Esophagus (tissue), 2 donors: ENCODE data around the gene MCEE. TPM values are rescaled to one million over a fixed set of nuclear protein-coding genes. Genes with fewer than 3 reads are reported as not detected.
"Not testable (repeated sequence)": the region's sequence is repeated elsewhere in the genome, so short reads cannot be mapped to it uniquely, and the experiment has no call there.

ENCODE experiments used
- H3K27ac ChIP-seq, 2 donors: one replicate each; pipeline ENCODE4 v1.5.1; 2013; ENCODE audit warnings: low read depth in 2 of 2, mild to moderate bottlenecking in 2 of 2, inconsistent platforms in 1 of 2, low read length in 1 of 2, moderate library complexity in 1 of 2
- H3K27me3 ChIP-seq, 2 donors: one replicate each; pipeline ENCODE4 v1.6.1; 2013; ENCODE audit warnings: low read length in 2 of 2, control low read depth in 1 of 2, mild to moderate bottlenecking in 1 of 2; ENCODE audit not compliant: insufficient read depth in 2 of 2, control insufficient read depth in 1 of 2
- H3K36me3 ChIP-seq, 2 donors: one replicate each; pipeline ENCODE4 v1.6.1; 2013; ENCODE audit warnings: low read length in 1 of 2; ENCODE audit not compliant: control insufficient read depth in 2 of 2, insufficient read depth in 2 of 2
- H3K4me1 ChIP-seq, 2 donors: one replicate each; pipeline ENCODE4 v1.6.1; 2013; ENCODE audit warnings: low read length in 1 of 2; ENCODE audit not compliant: control insufficient read depth in 2 of 2, insufficient read depth in 2 of 2
- H3K4me3 ChIP-seq, 2 donors: one replicate each; pipeline ENCODE4 v1.5.1; 2013; ENCODE audit warnings: low read length in 2 of 2, mild to moderate bottlenecking in 2 of 2, low read depth in 1 of 2, moderate library complexity in 1 of 2
- H3K9me3 ChIP-seq, 2 donors: one replicate each; pipeline ENCODE4 v1.6.1; 2013; ENCODE audit warnings: mild to moderate bottlenecking in 2 of 2, low read depth in 1 of 2, low read length in 1 of 2, moderate library complexity in 1 of 2; ENCODE audit not compliant: control insufficient read depth in 2 of 2, insufficient read depth in 1 of 2
- WGBS, 2 donors: extraction: QIAGEN DNeasy Blood & Tissue Kit; methylation state at CpG; one replicate each; pipeline ENCODE4 v1.1.7; 2013; 5-methylcytosine and 5-hydroxymethylcytosine counted together
- polyA plus RNA-seq, 2 donors: library from polyadenylated mRNA; stranded (reverse); fragments of 200-250 nt; gene quantifications; one replicate each; pipeline ENCODE4 v1.2.3, GENCODE V29; 2013
- donor health status: healthy with polysubstance abuse.
- donor health status: Bipolar disorder and iron deficiency.

The MCEE gene
- 10 to 100 TPM; 37.0 to 41.2 TPM for polyA plus RNA-seq

DNA sequence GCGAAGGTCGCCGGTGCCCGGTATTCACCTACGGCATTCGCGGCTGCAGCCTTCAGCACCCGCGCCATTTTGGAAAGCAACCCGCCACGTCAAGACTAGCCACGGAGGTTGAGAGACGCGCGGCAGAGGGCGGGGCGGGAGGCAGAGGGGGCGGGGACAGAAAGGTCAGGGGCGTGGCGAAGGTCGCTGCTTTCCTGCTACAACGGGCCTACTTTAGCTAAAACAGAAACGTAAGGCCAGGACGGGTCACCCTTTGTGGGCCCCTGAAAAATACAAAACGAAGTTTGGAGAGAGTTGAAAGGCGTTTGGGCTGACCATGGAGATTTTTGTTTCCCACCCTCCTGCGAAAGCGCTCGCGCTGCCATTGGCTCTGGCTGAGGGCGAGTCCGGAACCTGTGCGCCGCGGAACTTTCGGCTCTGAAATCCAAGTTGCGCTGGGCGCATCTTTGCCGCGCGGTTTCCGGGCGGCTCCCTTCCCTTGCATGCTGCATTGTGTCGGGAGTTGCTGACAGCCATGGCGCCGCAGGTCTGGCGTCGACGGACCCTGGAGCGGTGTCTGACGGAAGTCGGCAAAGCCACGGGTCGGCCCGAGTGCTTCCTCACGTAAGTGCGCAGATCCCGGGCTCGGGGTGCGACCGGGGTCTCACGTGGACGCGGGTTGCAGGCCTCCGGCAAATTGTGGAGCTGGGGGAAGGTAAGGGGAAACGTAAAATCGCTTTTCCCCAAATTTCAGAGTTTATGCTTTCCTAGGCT is at the start of gene MCEE, which contains the start of gene MPHOSPH10:
MCEE (minus strand) TSS at position 78 of the 753 bp plus-strand sequence; CDS start at position 68, 10 bp downstream.
MPHOSPH10 (plus strand) TSS at position 483 of the 753 bp plus-strand sequence; CDS start at position 515, 32 bp downstream.
- Histone ChIP-seq H3K27ac (peak within 1 kb of the TSS; percentile 97 to 99), H3K36me3 (no peaks in the 10 kb centered on the region), H3K4me3 (peak within 1 kb of the TSS; percentile 78 to 97), H3K27me3 (no peaks in the 10 kb centered on the region), H3K9me3 (no peaks in the 10 kb centered on the region), H3K4me1 (peaks cover 0 to 3% of the 10 kb centered on the region in 2 donors)
- 0 to 1% methylated on average over 66 to 67 of the region's 67 CpGs for WGBS, 2 donors

DNA sequence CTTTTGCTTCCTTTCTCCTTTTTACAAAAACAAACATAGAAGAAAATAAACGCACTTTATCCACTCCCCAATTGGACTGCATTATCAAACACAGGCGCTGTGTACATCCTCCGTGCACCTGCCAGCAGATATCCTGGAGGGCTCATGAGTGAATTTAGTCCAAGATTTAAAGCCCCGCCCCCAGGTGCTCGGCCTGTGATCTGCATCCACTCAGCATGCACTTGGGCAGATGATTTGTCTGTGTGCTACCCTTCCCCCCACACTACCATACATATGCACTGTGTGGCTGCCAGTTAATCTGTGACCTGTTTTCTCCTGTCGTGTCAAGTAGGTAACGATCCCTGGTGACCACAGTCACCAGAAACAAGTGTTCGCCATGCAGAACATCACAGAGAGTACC is 48.8 kb upstream of the MCEE start:
- WGBS, 2 donors, result 71 to 73% methylated on average over 8 of the region's 8 CpGs
- H3K27ac ChIP-seq, H3K36me3 ChIP-seq, H3K27me3 ChIP-seq, H3K9me3 ChIP-seq, H3K4me3 ChIP-seq, H3K4me1 ChIP-seq: not testable (repeated sequence)

DNA sequence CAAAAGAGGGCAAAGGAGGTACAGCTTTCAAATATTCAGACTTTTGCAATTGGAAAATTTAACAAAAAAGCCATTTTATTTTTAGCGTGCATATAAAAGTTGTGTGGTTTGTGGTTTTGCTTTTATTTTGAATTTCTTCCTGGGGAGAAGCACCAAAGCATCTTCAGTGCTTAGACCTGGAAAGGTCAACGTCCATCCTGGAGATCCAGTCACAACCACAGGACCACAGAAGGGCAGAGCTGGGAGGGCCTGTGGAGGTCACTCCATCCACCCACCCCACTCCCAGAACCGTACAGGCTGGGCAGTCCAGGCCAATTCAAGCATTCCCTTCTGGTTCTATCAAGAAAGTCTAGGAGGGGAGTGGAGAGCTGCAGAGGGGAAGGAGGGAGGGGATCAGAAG is 44.2 kb upstream of the MCEE start:
- Histone ChIP-seq H3K4me3 (no peak overlapping the region), H3K27me3 (peaks cover 0 to 2% of the 10 kb centered on the region in 2 donors), H3K4me1 (no peaks in the 10 kb centered on the region), H3K9me3 (no peaks in the 10 kb centered on the region), H3K27ac (no peak overlapping the region), H3K36me3 (no peaks in the 10 kb centered on the region)
- WGBS, 2 donors, result 61 to 68% methylated on average over 3 of the region's 3 CpGs

DNA sequence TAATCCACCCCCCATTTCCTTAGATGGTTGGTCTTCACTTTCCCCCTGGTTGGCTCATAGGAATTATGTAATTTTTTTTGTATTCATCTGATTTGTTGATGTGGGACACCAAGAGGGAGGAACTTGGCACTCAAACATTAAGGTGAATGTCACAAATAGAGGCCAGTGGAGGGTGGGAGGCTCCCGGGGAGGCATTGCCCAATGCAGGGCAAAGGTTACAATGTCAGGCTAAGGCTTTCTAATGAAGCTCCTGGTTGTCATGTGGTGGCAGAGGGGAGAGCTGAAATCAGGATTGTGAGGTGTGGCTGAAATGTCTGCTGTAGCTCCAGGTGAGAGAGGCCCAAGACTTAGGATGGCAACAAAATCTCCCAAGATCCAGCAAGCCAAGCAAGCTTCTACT is 43.1 kb upstream of the MCEE start:
- no peak overlapping the region for H3K27ac ChIP-seq
- WGBS, 2 donors, result 56 to 62% methylated on average over 1 of the region's 1 CpG
- no peak overlapping the region for H3K4me3 ChIP-seq
- no peaks in the 10 kb centered on the region for H3K9me3 ChIP-seq
- H3K27me3 ChIP-seq, result peaks cover 0 to 2% of the 10 kb centered on the region in 2 donors
- H3K4me1 ChIP-seq, result no peaks in the 10 kb centered on the region
- H3K36me3 ChIP-seq, result no peaks in the 10 kb centered on the region

DNA sequence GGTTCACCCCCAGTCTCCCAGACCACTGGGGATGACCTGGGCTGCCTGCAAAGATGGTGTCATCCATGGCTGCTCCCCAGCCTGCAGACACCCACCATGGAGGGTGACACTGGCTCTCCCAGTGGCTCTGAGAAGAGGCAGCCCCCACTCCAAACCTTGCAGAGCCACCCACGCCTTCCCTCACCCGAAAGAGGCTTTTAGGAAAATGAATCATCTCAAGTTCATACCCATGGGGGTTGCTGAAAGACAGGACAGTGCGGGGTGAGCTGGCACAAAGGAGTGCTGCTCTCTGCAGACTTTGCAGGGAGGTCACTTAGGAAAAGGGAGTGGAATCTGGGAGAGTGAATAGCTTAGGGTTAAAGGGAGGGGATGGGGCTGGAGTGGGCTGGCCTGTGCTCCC is 36.8 kb upstream of the MCEE start:
- H3K36me3 ChIP-seq, result no peaks in the 10 kb centered on the region
- H3K27ac ChIP-seq, result no peak overlapping the region
- H3K4me1 ChIP-seq, result no peaks in the 10 kb centered on the region
- no peaks in the 10 kb centered on the region for H3K27me3 ChIP-seq
- 49 to 63% methylated on average over 3 of the region's 3 CpGs for WGBS, 2 donors
- no peaks in the 10 kb centered on the region for H3K9me3 ChIP-seq
- no peak overlapping the region for H3K4me3 ChIP-seq

DNA sequence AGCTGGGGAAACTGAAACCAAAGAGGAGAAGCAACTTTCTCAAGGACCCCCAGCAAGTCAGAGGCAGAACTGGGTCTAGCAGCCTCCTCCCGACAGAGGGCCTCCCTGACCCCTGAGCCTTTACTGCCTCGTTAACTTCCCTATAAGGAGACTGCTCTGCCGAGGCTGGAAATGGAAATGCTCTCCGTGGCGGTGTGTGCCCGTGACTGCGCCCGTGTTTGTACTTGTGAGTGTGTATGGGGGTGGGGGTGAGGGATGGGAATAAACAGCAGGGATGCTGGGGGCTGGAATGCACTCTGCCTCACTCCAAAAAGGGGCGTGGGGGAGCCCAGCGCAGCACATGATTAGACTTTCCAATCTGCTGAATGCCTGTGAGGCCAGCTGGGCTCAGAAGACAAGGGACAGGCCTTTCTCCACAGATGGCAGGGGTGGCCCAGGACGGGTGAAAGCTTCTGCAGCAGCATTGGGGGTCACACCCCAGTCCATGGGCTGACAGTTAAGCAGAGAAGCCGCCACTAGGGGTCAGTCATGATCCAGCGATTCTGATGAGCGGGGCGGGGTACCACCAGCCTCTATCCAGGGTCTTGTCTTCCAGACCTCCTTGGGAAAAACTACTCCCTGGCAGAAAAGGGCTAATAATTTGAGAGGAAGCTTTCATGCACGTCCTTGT is 27.2 kb upstream of the MCEE start:
- 12 to 13% methylated on average over 16 of the region's 16 CpGs for WGBS, 2 donors
- H3K4me3 ChIP-seq, result no peak overlapping the region

DNA sequence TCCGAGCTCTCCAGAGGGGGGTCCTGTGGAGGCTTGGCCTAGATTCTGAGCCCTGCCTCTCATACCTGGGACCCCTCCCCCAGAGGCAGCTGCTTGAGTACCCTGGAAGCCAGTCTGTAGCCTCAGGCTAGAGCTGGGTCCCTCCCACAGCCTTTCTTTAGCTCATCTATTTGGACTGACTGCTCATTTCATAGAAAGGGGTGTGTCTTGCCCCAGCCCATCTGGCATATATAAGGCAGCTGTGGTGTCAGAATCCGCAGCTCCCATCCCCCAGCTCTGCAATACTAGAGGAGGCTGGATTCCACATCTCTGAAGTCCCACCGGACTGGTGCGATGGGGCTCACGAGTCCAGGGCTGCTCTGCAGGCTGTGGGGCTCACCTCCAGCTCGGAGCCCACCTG is 26.5 kb upstream of the MCEE start:
- no peaks in the 10 kb centered on the region for H3K36me3 ChIP-seq
- peaks cover 4 to 6% of the 10 kb centered on the region in 2 donors for H3K4me1 ChIP-seq
- 48 to 50% methylated on average over 6 of the region's 6 CpGs for WGBS, 2 donors
- H3K27ac ChIP-seq, result no peak overlapping the region
- no peak overlapping the region for H3K4me3 ChIP-seq
- H3K27me3 ChIP-seq, result no peaks in the 10 kb centered on the region
- H3K9me3 ChIP-seq, result no peaks in the 10 kb centered on the region

More for the DNA sequence above, 27.2 kb upstream of the MCEE start:
- Histone ChIP-seq H3K27ac (no peak overlapping the region), H3K4me1 (peaks cover 2 to 4% of the 10 kb centered on the region in 2 donors), H3K27me3 (no peaks in the 10 kb centered on the region), H3K36me3 (no peaks in the 10 kb centered on the region), H3K9me3 (no peaks in the 10 kb centered on the region)

DNA sequence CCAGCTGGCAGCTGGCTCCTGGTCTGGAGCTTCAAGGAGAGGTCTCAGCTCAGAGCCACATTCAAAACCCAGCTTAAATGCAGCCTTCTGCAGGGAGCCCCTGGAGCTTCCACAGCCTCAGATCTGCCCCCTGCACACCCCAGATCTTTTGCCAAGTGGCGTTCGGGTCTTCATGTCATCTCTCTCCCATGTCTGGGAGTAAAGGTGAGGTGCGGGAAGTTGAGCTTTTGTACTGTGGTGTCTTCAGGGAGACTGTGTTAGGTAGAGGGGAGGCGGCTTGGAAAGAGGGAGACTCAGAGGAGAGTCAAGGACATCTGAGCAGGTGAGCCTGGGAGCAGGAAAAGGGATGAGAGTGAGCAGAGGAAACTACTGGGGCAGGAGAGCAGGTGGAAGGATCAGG is 25.8 kb upstream of the MCEE start:
- no peak overlapping the region for H3K27ac ChIP-seq
- no peaks in the 10 kb centered on the region for H3K9me3 ChIP-seq
- H3K27me3 ChIP-seq, result no peaks in the 10 kb centered on the region
- 84 to 92% methylated on average over 4 of the region's 4 CpGs for WGBS, 2 donors
- H3K36me3 ChIP-seq, result peaks cover 0 to under 1% of the 10 kb centered on the region in 2 donors
- no peak overlapping the region for H3K4me3 ChIP-seq
- H3K4me1 ChIP-seq, result peaks cover 6 to 8% of the 10 kb centered on the region in 2 donors

DNA sequence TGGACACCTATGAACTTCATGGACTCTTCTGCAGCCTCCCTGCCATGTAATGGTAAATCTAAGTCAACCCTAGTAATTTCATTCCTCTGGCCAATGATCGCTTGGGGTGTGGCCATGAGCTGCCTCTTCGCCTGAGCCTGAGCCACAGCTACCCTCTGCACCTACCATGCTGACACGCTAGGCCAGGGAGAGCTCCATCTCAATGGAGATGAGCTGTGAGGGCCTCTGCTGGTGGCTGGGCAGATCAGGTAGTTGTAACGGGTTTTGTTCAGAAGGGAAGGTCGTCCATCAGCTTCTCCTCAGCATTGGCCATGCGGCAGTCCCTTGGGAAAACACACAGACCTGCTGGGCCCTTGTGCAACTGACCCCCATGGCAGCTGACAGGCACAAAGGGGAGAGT is 24.8 kb upstream of the MCEE start:
- Histone ChIP-seq H3K4me1 (peaks cover 6 to 10% of the 10 kb centered on the region in 2 donors), H3K27ac (no peak overlapping the region)
- 61 to 66% methylated on average over 6 of the region's 6 CpGs for WGBS, 2 donors

More for the DNA sequence above, 24.8 kb upstream of the MCEE start:
- Histone ChIP-seq H3K36me3 (peaks cover 3 to 5% of the 10 kb centered on the region in 2 donors), H3K27me3 (no peaks in the 10 kb centered on the region), H3K9me3 (no peaks in the 10 kb centered on the region), H3K4me3 (no peak overlapping the region)
